Measurements from ENCODE around the gene KANSL1.

DNA sequence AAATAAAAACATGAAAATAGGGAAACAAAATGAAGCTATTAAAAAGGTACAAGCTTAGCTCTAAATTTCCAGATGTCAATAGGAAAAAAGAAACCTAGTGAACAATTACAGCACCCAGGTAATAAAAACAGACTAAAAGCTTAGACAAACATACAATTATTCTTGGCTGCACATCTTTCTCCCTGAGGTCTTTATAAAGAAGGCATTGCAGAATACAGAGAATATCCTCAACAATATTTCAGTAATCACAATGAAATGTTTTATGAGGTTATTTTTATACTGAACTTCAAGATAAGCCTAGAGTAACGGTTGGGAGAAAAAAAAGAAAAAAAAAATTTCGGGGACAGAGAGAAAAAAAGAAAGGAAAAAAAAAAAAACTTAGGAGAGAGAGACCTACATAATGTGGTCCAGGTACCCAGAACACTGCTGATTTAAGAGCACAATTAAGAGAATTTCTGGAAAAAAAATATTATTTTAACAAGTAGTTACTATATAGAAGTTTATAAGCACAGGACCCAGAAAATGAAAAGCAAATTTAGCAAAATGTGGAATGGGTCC lies 26.5 kb downstream of the KANSL1 start:
- TF ChIP-seq POLR2A (IDR thresholded peaks at IDR 0.05) (no peak), EP300 (IDR thresholded peaks at IDR 0.05) (no peak), POLR2AphosphoS5 (IDR thresholded peaks at IDR 0.05) (no peak)
- TF ChIP-seq, protein P1, sequence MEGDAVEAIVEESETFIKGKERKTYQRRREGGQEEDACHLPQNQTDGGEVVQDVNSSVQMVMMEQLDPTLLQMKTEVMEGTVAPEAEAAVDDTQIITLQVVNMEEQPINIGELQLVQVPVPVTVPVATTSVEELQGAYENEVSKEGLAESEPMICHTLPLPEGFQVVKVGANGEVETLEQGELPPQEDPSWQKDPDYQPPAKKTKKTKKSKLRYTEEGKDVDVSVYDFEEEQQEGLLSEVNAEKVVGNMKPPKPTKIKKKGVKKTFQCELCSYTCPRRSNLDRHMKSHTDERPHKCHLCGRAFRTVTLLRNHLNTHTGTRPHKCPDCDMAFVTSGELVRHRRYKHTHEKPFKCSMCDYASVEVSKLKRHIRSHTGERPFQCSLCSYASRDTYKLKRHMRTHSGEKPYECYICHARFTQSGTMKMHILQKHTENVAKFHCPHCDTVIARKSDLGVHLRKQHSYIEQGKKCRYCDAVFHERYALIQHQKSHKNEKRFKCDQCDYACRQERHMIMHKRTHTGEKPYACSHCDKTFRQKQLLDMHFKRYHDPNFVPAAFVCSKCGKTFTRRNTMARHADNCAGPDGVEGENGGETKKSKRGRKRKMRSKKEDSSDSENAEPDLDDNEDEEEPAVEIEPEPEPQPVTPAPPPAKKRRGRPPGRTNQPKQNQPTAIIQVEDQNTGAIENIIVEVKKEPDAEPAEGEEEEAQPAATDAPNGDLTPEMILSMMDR (IDR thresholded peaks at IDR 0.05): no peak
